HG02798 (cell line): ENCODE data around the gene EBF3.

Source experiments
- ATAC-seq: cut with Tn5 transposase; IDR thresholded peaks from one replicate; pipeline ENCODE4 v1.9.1; 2021; ENCODE audit warnings: mild to moderate bottlenecking; ENCODE audit not compliant: unreplicated experiment, poor library complexity

EBF3 gene

DNA sequence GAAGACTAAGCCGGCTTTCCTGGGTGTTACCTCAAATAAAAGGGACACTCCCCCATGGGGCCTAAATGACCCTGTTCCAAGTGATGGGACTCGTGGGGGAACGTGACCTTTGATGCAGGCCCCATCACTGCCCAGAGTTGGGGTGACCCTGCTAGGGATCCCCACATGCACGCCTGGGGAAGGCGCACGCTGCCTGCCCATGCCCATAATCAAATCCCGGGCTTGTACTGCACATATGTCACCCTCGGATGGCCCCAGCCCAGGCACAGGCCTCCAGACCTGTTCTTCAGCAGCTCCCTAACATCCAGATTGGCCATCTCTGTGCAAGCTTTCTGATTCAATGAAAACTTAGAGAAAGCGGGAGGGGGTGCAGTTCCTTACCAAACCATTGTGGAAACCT is 14.7 kb downstream of the EBF3 start:
- ATAC-seq, result no peak

DNA sequence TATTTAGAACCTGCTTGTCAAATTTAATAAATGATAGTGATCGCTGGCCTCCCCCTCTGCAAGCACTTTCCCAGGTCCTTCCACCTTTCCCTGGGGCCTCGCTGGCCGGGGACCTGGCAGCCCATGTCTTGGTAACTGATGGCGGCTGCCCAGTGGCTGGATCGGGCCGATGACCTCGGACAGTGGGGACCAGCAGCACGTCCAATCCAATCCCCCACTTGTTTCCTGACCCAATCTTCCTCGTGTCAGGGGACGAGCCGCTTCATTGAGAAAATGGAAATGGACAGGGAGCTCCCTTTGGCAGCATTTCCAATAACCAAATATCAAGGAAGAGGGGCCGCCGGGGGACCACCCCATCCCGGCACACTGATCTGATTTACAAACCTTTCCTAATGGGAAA is 17.2 kb downstream of the EBF3 start:
- ATAC-seq, result no peak

DNA sequence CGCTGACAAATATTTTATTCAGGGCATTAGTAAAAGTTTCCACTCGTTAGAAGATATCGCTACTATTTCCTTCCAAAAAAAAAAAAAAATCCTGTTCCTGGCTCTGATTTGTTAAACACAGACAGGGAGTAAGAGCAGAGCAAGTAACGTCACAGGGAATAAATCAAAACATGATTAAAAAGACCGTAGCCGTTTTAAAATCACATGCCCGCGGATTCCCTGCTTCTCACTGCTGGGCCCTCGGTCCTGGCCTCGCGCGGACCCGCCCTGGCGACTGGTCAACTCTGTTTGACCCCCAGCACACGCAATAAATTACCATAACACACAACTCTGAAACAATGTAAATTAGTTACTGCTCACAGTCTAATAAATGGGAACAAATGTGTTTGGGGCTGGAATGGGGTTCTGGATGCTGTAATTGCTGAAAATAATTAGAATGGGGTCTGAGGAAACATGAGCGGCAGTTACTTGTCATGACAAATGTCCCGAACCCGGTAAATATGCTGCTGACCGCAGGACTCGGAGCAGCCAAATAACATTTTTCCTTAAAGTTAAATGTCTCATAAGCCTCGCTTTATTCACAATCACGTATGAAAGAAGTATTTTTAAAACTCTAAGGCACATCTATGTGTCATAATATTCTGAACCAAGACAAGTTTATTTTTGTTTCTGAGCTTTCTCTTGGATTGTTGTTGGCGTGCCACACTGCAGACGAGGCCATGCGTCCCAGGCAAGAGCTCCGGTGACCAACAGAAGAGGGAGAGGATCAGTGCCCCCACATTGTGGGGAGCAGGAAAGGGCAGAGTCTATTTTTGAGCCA is 17.9 kb downstream of the EBF3 start:
- ATAC-seq, result no peak

DNA sequence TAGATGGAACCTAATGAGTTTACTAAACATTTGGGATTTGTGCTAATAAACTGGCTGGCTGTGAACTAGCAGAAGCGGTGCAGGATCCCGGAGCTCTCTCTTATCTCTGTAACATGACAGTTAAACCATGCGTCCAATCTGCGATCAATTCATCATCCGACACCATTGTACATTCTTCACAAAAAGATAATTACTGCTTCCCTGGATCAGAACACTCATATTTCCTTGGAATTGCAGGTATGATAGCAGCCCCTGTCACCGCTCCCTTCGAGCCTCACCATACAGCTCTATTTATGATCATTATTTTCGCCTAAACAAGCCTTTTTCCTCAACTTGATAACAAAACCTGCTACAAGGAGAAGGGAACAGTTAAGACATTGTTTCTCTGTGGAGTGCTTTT is 18.5 kb downstream of the EBF3 start:
- no peak for ATAC-seq

DNA sequence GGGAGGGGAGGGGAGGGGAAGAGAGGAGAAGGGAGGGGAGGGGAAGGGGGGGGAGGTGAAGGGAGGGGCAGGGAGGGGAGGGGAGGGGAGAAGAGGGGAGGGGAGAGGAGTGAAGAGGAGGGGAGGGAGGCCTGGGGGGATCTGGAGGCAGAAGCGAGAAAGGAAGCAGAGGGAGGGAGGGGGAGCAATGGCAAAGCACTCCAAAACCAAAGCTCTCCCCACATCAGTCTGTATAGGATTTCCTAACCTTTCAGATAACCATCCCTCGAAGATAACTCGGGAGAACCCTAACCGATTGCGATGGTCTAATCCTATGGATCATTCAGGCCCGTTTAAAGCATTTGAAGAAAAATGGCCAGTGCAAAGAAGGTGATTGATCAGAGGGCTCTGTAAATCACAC is 19.0 kb downstream of the EBF3 start:
- ATAC-seq, result no peak

DNA sequence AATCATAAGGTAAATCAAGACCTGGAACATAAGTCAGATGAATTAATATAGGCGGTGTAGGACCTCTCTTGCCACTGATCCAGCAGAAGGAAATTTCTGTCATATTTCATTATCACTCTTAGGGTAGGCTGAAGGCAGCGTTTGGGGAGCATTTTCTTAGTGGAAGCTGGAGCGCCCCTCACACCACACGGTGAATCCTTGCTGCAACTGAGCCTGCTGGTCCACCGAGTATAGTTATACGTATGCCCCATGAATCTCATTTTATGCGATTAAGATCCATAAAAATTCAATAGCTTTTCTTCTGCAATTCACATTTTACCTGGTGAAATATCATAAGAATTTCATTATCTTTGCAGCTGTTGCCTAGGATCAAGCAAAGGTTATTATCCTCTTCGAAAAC is 19.6 kb downstream of the EBF3 start:
- ATAC-seq, result no peak

DNA sequence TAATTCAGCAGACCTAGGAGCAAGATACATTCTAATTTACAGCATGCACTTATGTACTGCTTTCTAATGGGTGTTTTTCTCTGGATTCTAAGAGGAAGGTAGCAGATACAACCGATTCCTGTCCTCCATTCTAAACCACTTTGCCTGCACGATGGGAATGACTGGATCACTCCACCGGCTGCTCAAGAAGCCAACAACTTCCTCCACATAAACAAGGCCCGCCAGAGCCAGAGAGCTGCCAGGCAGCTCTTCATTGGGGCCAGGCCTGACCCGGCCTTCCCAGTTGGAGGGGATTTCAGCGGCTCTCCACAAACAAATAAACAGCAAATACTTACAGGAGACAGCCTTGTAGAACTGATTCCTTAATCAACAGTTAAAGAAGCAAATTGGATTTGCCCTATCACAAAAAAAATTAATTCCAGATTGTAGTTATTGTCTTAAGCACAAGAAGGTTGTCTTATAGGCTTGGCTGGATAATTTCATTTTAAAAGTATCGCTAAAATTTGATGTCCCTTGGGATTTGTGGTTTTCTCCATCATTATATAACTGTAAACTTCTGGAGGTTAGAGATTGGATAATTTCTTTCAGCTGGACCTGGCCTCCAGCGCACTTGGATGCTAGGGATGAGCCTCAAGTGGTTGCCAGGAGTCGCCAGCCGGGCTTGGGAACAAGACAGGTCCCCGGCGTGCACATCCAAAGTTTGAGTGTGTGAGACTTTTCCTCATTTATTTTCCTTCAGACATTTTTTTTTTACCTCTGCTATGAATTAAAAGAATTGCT is 20.9 kb downstream of the EBF3 start:
- no peak for ATAC-seq

DNA sequence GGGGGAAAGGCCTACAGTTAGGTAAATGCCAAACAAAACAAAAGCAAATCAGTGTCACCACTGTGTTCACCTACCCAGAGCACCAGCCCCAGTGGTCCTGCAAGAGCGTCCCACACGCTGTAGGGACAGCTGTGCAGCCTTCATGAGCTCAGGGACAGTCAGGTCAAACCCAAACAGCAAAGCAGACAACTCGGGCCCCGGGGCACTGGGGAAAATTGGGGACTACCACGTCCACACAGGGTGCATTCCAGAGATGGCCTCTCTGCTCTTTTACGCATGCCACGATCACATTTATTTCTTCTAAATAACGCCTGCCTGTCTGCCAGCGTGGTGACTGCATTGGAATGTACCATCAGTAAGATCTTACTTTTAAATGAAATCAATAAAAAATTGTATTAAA is 21.7 kb downstream of the EBF3 start:
- ATAC-seq, result no peak

DNA sequence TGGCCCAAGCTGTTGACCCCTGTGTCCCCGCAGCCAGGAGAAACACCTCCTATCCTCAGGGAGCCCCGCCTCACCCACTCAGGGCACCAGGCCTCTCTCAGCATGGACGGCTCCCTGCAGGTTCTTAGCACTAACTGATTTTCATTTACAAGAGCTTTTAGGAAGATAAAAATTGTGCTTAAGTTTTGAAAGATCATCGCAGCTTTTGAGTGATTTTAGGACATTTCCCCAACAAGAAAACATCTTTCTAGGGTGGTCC is 22.1 kb downstream of the EBF3 start:
- ATAC-seq, result no peak

DNA sequence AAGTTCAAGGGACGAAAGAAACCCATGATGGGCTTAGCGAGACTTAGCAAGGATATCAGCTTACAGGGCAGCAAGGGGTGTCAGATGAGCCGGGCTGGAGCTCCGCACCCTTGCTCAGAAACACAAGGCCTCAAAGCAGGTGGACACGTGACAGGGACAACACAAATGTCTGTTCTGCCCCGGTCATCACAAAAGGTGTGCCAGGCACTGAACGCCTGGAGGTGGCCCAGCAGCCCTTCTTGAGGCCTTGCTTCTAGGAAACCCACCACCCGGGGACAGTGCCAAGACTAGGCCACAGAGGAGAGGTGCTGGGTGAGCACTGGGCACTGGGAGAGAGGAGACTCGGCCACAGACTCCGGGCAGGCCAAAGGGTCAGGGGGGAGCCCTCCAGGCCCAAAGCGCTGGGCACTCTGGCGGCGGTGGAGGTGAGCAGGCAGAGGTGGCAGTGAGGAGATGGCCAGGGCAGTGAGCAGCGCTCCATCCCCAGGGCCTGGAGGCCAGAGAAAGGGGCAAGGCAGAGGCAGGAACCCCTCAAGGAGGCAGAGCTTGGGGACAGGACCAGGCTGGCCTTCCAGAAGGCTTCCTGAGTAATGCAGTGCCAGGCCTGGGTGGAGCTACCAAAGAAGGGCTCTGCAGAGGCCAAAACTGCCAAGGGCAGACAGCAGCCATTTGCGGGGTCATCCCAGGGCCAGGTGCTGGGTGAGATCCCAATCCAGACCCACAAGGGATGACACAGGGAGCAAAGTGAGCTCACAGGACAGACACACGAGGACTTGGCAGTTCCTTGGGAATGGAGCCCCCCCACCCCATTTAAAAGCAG is 22.7 kb downstream of the EBF3 start:
- no peak for ATAC-seq

DNA sequence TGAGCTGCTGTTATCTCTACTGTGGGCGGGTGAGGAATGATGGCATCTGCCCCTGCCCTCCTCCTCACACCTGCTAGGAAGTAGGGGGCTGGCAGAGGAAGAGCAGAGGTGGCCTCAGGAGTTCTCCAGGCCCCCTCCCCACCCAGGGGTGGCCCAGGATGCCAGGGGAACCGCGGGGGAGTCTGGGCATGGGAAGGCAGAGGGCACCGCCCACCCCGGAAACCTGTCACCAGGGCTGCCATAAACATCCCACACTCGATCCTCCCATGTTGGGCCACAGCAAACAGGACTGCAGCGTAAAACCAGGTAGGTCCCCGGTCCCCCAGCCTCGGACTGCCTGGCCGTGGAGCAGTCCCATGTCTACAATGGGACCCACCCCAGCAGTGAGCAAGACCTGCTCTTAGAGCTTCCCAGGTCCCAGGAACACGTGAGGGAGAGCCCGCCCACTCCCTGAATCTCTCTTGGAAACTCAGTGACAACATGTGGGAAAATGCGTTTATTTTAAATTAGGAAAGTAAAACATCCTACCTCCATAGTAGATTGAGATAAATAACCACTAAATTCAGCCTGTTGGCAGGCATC is 23.4 kb downstream of the EBF3 start:
- ATAC-seq, result no peak

DNA sequence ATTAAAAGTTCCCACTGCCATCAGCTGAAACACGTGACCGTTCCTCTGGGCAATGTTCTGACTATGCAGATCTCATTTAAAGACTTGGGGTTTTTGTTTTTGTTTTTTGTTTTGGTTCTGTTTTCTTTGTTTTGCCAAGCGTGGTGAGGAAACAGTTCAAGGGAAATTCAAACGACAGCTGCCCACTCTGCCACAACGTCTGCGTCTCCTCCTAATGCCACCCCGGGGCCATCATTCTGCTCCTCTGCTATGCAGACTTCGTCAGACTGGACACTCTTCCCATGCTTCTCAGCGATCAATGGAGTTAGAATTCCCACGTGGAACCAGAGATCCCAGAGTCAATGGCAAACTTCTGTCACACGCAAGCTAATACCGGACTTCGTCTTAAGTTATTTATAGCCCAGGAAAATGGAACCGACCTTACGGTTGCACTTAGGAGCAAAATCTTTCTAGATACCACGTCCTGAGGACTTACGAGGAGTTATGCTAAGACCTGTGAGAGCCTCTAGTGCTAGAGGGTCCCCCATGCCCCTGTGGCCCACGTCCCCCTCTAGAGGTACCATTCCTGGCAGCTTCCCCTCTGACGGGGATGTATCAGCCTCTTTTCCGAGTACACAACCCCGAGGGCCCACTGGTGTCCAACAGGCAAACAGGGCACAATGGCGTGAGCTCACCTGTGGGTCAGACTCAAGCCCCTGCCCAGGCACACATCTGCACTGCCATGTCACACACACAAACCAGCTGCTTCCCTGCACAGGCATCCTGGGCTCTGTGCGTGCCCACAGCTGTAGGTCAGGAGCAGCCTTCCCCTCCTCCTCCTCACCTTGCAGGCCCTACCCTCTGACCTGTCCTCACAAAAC is 24.4 kb downstream of the EBF3 start:
- ATAC-seq, result no peak

DNA sequence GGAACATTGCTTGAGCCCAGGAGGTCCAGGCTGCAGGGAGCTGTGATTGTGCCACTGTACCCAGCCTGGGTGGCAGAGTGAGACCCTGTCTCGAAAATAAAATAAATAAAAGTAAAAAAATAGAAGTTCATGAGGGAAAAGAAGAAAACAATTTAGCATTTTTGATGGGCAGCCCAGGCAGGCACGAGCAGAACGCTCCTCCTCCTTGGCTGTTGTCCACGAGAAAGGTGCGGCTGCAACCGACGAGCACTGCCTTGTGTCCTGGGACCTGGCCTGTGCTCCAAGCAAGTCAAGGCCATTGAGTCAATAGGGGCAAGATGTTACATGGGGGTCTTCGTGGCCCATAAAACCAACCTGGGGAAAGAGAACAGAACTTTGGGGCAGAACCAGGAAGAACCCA is 25.6 kb downstream of the EBF3 start:
- no peak for ATAC-seq

DNA sequence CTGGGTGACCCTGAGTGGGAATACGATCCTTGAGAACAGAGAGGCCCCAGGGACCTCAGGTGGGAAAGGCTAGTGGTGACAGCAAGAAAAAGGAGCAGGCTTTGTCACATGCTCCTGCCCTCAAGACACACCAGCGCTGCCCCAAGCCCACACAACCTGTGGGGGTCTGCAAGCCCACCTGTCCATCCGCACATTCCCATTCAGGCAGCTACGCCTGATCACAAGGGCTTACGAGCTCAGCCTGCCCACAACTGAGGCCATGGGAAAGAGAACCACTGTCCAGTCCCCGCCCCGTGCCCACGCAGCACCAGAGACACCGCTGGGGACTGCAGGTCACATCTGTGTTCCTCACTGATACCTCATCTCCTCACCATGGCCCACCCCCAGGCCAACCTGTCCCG is 26.7 kb downstream of the EBF3 start:
- no peak for ATAC-seq

DNA sequence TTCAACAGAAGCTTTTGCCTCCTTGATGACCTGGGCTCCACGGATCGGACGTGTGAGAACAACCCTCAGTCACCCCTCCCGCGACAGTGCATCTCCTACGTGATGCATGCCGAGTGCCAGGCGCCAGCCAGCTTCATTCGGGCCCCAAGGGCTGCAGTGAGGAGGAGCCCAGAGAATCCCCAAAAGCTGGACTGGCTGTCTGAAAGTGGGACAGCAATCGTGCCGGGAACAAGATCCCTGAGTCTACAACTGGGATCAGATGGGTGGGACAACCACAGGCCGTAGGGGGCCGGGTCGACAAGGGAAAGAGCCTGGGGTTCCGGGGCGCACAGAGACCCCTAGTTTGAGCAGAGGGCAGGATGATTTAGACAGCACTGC is 27.2 kb downstream of the EBF3 start:
- no peak for ATAC-seq

DNA sequence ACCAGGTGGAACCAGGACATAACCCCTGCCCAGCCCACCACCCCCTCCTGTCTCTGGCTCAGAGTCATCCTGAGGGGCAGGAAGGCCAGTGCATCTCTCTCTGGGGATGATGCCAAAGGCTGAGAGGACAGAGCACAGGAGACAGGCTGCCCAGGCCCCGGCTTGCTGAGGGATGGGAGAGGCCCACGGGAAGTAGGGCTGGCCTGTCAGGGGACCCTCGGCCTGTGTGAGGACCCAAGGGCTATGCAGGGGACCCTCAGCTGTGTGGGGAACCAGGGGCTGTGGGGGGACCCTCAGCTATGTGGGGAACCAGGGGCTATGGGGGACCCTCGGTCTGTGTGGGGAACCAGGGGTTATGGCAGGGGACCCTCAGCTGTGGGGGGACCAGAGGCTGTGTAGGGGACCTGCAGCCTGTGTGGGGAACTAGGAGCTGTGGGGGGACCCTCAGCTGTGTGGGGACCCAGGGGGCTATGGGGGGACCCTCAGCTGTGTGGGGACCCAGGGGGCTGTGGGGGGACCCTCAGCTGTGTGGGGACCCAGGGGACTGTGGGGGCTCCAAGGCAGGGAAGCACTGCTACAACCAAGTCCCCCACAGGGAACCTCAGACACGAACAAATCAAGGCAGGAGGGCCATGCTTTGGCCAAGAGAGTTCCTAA is 27.7 kb downstream of the EBF3 start:
- no peak for ATAC-seq

DNA sequence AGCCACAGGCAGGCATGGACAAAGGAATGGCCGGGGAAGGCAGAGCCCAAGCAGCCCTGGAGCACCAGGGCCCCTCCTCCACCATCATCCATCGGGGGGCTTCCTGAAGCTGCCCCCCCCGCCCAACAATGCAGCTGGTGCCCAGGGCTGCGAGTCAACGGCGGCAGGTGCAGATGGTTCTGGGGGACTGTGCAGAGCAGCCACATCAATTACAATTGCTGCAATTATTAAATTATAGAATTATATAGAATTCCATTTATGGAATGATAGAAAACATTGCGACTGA is 28.3 kb downstream of the EBF3 start:
- ATAC-seq, result no peak

DNA sequence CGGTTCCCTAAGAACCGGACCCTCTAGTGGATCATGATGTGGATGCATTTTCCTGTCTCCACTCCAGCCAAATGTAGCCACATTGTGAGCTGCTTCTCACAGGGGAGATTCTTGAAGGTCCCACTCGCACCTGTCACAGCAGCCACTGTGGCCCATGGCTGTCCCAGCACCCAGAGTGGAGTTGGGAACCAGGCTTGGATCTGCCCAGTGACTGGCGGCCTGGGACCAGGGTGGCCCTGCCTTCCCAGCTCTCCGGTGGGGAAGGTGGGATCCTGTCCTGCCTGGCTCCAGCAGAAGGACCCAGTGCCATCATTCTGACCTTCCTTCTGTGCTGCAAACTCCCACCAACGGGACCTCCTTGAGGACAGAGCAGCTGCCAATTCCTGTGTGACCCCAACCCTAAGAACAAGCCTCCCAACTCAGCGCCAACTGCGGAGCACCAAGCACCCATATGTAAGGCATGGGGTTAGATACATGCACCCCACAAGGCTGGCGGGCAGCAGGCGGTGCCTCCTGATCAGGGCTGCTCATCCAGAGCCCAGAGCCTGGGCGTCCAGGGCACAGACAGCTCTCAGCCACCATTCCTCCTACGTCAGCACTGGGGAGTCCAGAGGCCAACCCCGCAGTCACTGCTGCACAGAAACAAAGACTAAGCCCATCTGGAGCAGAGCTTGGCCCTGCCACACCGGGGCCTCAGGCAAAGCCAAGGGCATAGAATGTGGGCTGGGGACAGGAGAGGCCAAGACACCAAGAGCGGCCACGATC is 28.8 kb downstream of the EBF3 start:
- ATAC-seq, result no peak
